Esophagus squamous epithelium (tissue), 4 donors: ENCODE data around the gene SH3RF1.

ENCODE experiments used
- POLR2A ChIP-seq, 4 donors: fragments of 450-650 bp; IDR thresholded peaks; one replicate each; pipeline ENCODE4 v1.6.1; 2017; ENCODE audit warnings: antibody characterized with exemption in 4 of 4, mild to moderate bottlenecking in 4 of 4, moderate library complexity in 3 of 4
- TF ChIP-seq, protein P1 (sequence below), 6 experiments: fragments of 450-650 bp in 4 of 6; fragments of 200-600 bp in 2 of 6; sonication (generic) in 2 of 6; IDR thresholded peaks; one replicate each; pipeline ENCODE4 v1.5.1; 2016 to 2019; ENCODE audit warnings: antibody characterized with exemption in 6 of 6, mild to moderate bottlenecking in 4 of 6, moderate library complexity in 4 of 6

DNA sequence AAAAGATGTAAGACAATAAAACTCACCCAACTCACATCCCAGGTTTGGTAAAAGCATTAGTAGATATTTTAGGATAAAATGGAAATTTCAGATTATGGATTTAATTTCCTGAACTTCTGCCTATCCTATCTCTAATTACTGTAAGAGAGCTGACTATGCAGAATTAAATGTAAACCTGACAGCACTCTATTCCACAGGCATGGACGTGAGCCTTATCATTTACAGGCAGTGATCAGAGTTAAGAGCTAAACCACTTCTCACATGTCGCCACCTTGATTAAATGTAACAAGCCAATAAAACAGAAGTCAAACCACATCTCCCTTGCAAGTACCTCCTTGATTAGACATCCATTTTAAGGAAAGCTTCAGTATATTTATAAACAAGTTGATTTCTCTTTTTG, 163.2 kb downstream of the SH3RF1 start:
- TF ChIP-seq, protein P1, sequence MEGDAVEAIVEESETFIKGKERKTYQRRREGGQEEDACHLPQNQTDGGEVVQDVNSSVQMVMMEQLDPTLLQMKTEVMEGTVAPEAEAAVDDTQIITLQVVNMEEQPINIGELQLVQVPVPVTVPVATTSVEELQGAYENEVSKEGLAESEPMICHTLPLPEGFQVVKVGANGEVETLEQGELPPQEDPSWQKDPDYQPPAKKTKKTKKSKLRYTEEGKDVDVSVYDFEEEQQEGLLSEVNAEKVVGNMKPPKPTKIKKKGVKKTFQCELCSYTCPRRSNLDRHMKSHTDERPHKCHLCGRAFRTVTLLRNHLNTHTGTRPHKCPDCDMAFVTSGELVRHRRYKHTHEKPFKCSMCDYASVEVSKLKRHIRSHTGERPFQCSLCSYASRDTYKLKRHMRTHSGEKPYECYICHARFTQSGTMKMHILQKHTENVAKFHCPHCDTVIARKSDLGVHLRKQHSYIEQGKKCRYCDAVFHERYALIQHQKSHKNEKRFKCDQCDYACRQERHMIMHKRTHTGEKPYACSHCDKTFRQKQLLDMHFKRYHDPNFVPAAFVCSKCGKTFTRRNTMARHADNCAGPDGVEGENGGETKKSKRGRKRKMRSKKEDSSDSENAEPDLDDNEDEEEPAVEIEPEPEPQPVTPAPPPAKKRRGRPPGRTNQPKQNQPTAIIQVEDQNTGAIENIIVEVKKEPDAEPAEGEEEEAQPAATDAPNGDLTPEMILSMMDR (IDR thresholded peaks at IDR 0.05) = no peak
- no peak for TF ChIP-seq POLR2A (IDR thresholded peaks at IDR 0.05)
